ENCODE measurements around the gene PTPRR.

GRCh38 chr12:70847871-70848270 lies 72.7 kb downstream of the PTPRR start:
- no peak for TF ChIP-seq CTCF (IDR thresholded peaks at IDR 0.05)
- TF ChIP-seq POLR2AphosphoS5 (IDR thresholded peaks at IDR 0.05) = no peak
- TF ChIP-seq POLR2A (IDR thresholded peaks at IDR 0.05) = no peak
- no peak for TF ChIP-seq EP300 (IDR thresholded peaks at IDR 0.05)

Data from gastroesophageal sphincter (tissue), 3 donors.